Ascending aorta (tissue), 2 donors: ENCODE results near the gene FGF7. TPM values are rescaled to one million over a fixed set of nuclear protein-coding genes. Genes with fewer than 3 reads are reported as not detected.

Experiments
- DNase-seq, 2 donors: peaks; one replicate each; pipeline ENCODE4 v3.0.0-alpha.2; 2019; ENCODE audit warnings: low spot score in 2 of 2
- H3K27ac ChIP-seq, 2 donors: fragments of 200-600 bp; sonication (generic); one replicate each; pipeline ENCODE4 v1.5.1; 2016 to 2017; ENCODE audit warnings: mild to moderate bottlenecking in 1 of 2
- H3K27me3 ChIP-seq: fragments of 200-600 bp; sonication (generic); one replicate; pipeline ENCODE4 v1.5.1; 2017
- H3K36me3 ChIP-seq, 2 donors: fragments of 200-600 bp; sonication (generic); one replicate each; pipeline ENCODE4 v1.5.1; 2016
- H3K4me1 ChIP-seq, 2 donors: fragments of 200-600 bp; sonication (generic); one replicate each; pipeline ENCODE4 v1.5.1; 2016 to 2017; ENCODE audit warnings: mild to moderate bottlenecking in 1 of 2
- H3K4me3 ChIP-seq, 2 donors: fragments of 200-600 bp; sonication (generic); one replicate each; pipeline ENCODE4 v1.5.1; 2016 to 2017; ENCODE audit warnings: mild to moderate bottlenecking in 1 of 2
- H3K9me3 ChIP-seq, 2 donors: fragments of 200-600 bp; sonication (generic); one replicate each; pipeline ENCODE4 v1.5.1; 2016
- intact Hi-C: fragments of 100-400 bp; cut with DNase I; formaldehyde crosslinking; loops from one replicate; pipeline ENCODE4 v1.15.1; 2023
- total RNA-seq: library from RNA; depleted of rRNA; stranded (reverse); fragments of >200 nt; gene quantifications from one replicate; pipeline ENCODE4 v1.1.0, GENCODE V29; 2016
- TF ChIP-seq, protein P1 (sequence below), 3 experiments: fragments of 200-600 bp in 2 of 3; fragments of 450-650 bp in 1 of 3; sonication (generic) in 2 of 3; IDR thresholded peaks; one replicate each; pipeline ENCODE4 v1.5.1; 2016 to 2019; ENCODE audit warnings: antibody characterized with exemption in 3 of 3, mild to moderate bottlenecking in 1 of 3, moderate library complexity in 1 of 3

Gene FGF7
- total RNA-seq, 1 donor from 2014 or later, result 31.4 TPM

GRCh38 chr15:49492830-49493229, 69.8 kb downstream of the FGF7 start:
- H3K27ac ChIP-seq, result no peak overlapping the region
- DNase-seq, result no peak
- no peak overlapping the region for H3K4me3 ChIP-seq
- H3K36me3 ChIP-seq, result no peaks in the 10 kb centered on the region
- H3K27me3 ChIP-seq, result no peaks in the 10 kb centered on the region
- intact Hi-C loops, result no loop called here
- no peaks in the 10 kb centered on the region for H3K9me3 ChIP-seq
- H3K4me1 ChIP-seq, result no peaks in the 10 kb centered on the region
- TF ChIP-seq, protein P1, sequence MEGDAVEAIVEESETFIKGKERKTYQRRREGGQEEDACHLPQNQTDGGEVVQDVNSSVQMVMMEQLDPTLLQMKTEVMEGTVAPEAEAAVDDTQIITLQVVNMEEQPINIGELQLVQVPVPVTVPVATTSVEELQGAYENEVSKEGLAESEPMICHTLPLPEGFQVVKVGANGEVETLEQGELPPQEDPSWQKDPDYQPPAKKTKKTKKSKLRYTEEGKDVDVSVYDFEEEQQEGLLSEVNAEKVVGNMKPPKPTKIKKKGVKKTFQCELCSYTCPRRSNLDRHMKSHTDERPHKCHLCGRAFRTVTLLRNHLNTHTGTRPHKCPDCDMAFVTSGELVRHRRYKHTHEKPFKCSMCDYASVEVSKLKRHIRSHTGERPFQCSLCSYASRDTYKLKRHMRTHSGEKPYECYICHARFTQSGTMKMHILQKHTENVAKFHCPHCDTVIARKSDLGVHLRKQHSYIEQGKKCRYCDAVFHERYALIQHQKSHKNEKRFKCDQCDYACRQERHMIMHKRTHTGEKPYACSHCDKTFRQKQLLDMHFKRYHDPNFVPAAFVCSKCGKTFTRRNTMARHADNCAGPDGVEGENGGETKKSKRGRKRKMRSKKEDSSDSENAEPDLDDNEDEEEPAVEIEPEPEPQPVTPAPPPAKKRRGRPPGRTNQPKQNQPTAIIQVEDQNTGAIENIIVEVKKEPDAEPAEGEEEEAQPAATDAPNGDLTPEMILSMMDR (IDR thresholded peaks at IDR 0.05), result no peak

- no peak for DNase-seq
- no peaks in the 10 kb centered on the region for H3K9me3 ChIP-seq
- no peaks in the 10 kb centered on the region for H3K4me1 ChIP-seq
- H3K27ac ChIP-seq, result no peak overlapping the region
- TF ChIP-seq, protein P1 (IDR thresholded peaks at IDR 0.05), result no peak
- intact Hi-C loops, result no loop called here
- H3K27me3 ChIP-seq, result no peaks in the 10 kb centered on the region
- no peak overlapping the region for H3K4me3 ChIP-seq
- H3K36me3 ChIP-seq, result no peaks in the 10 kb centered on the region
These were observed 71.8 kb downstream of the FGF7 start for GRCh38 chr15:49494842-49495241.

GRCh38 chr15:49495993-49496753, 73.1 kb downstream of the FGF7 start:
- Histone ChIP-seq H3K36me3 (no peaks in the 10 kb centered on the region), H3K4me1 (no peaks in the 10 kb centered on the region), H3K9me3 (no peaks in the 10 kb centered on the region), H3K27me3 (no peaks in the 10 kb centered on the region), H3K4me3 (no peak overlapping the region), H3K27ac (no peak overlapping the region)
- no peak for DNase-seq
- intact Hi-C loops, result no loop called here
- TF ChIP-seq, protein P1 (IDR thresholded peaks at IDR 0.05), result no peak

- intact Hi-C loops, result no loop called here
These were observed 78.5 kb downstream of the FGF7 start for GRCh38 chr15:49501586-49501985.

GRCh38 chr15:49506341-49506740, 83.3 kb downstream of the FGF7 start:
- Histone ChIP-seq H3K27ac (no peak overlapping the region), H3K27me3 (no peaks in the 10 kb centered on the region), H3K4me1 (no peaks in the 10 kb centered on the region), H3K9me3 (no peaks in the 10 kb centered on the region), H3K4me3 (no peak overlapping the region), H3K36me3 (no peaks in the 10 kb centered on the region)
- no peak for DNase-seq
- intact Hi-C loops, result no loop called here
- TF ChIP-seq, protein P1 (IDR thresholded peaks at IDR 0.05), result no peak

More at GRCh38 chr15:49501586-49501985, 78.5 kb downstream of the FGF7 start:
- H3K36me3 ChIP-seq, result no peaks in the 10 kb centered on the region
- no peaks in the 10 kb centered on the region for H3K9me3 ChIP-seq
- no peak overlapping the region for H3K27ac ChIP-seq
- no peak overlapping the region for H3K4me3 ChIP-seq
- H3K4me1 ChIP-seq, result no peaks in the 10 kb centered on the region
- H3K27me3 ChIP-seq, result no peaks in the 10 kb centered on the region
- TF ChIP-seq, protein P1 (IDR thresholded peaks at IDR 0.05), result no peak
- no peak for DNase-seq
